Activated CD8-positive, alpha-beta memory T cell treated with anti-CD3 and anti-CD28 coated beads for 24 hours (primary cell): ENCODE data around the gene PECR.

ENCODE experiments used
- DNase-seq: peaks from one replicate; pipeline ENCODE4 v3.0.0-alpha.2; 2020

PECR gene

DNA sequence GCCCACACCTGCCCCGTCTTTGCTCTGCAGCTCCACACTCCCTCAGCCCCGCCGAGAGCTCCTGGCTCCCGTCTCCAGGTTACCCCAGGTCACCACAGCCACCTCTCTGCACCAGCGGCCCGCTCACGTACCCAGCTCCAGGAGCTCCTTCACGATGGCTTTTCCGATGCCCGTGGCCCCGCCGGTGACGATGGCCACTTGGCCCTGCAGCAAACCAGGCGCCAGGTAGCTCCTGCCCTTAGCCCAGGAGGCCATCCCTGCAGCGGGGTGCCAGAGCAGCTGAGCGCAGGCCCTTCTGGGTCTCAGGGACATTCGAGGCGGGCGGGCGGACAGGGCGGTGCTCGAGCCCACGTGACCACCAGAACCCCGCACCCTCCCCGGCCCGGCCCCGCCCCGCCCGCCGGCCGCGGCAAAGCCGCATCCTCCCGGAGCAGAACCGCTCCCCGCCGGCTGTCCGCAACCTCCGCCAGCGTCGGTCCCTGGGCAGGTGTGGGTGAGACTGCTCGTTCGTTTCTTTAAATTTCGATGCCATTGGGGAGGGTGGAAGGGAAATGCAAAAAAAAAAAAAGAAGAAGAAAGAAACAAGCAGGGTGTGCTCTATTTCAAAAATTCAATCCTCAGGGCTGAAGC is at the start of gene PECR, which contains the start of gene TMEM169:
Gene PECR (minus strand): TSS at position 323 of the 630 bp plus-strand sequence. CDS start 68 bp downstream, at position 255.
Gene TMEM169 (plus strand): TSS at position 433 of the 630 bp plus-strand sequence. CDS start 14,045 bp downstream, outside the sequence.
- peak; percentile 89 for DNase-seq

DNA sequence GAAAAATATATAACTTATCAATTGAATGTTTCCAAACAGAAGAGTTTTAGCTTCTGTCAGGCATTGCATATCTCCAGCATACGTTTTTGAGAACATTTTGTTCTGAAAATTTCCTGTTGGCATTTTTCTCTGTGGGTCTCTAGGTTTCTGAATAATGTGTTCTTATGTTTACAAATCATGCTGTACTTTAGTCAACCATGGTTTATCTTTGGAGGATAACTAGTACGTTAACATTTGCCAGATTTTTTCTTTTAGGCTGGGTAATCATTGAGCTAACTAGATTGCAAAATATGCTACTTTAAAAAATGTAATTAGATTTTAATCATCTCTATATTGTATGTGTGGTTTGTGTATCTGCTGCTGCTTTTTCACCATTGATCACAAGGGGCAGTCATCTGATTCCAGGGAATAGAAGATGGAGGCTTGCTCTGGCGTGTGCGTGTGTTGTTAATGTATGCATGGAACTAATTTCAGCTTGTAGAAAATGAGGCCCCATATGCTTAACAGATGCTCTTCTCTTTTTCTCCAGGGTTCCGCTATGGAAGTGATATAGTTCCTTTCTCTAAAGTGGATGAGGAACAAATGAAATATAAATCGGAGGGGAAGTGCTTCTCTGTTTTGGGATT is 48.9 kb upstream of the PECR start:
- no peak for DNase-seq

DNA sequence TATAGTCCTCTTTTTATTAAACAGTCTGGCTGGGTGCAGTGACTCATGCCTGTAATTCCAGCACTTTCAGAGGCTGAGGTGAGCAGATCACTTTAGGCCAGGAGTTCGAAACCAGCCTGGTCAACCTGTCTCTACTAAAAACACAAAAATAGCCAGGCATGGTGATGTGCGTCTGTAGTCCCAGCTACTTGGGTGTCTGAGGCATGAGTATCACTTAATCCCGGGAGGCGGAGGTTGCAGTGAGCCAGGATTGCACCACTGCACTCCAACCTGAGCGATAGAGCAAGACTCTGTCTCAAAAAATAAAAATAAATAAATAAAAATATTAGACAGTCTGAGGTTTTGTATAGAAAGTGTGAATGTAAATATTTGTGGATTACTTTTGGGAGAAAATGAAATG is 45.3 kb upstream of the PECR start:
- no peak for DNase-seq

DNA sequence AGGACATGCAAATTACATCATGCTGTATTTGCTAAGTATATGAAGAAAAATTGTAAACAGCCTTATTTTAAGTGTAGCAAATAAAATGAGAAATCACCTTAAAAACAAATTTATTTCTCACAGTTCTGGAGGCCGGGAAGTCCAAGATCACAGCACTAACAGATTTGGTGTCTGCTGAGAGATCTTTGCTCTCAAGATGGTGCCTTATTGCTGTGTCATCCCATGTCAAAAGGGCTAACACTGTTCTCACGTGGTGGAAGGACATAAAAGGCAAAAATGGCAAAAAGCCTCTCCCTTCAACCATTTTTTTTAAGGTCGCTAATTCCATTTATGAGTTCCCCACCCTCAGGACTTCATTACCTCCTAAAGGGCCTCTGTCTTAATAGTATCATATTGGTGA is 39.6 kb upstream of the PECR start:
- DNase-seq = no peak

DNA sequence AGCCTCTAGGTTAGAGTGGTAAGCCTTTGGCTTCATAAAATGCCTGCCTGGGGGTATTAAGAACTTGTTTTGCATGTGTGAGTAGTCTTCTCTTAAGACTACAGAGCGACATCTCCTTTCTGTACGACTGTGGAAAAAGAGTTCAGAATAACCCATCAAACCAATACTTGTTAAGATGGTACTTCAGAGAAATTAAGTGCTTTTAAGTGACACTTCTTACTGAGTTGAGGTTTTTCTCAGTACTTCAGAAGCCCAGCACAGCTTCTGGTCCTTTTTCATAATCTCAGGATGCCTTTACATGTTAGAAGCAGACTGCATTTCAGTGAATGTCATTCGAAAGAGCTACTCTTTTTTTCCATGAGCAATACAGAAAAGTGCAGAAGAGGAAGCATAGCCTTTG is 38.4 kb upstream of the PECR start:
- no peak for DNase-seq

DNA sequence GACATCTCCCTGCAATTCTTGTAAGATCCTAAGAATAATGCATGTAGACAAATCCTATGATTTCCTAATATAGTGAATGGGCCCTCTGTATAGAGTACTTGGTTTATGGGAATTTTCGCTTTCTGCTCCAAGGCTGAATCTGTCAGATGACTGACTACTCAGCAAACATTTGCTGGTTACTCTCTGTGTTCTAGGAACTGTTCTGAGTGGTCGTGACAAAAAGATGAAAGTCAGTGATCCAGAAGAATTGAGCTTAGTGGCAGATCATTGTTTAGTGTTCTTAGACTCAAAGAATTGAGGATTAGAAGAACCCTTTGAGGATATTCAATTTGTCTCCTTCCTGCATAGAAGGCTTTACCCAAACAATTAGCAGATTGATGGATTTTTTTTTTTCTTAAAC is 37.5 kb upstream of the PECR start:
- no peak for DNase-seq

DNA sequence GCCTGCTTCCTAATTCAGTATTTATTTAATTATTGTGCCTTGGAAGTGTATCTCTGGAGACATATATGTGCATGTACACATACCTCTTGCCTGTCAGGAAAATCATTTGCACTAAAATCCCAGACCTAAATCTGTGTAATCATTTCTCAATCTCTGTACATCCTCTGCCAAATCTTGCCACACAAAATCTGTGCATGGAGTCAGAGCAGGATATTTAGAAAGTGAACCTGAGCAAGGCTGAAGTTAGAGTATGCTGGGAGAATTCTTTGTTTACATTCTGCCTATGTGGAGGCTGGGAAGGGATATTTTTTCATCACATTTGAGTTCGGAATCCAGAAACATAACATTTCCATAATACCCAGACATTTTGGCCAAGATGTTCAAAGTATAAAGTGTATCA is 36.9 kb upstream of the PECR start:
- no peak for DNase-seq

DNA sequence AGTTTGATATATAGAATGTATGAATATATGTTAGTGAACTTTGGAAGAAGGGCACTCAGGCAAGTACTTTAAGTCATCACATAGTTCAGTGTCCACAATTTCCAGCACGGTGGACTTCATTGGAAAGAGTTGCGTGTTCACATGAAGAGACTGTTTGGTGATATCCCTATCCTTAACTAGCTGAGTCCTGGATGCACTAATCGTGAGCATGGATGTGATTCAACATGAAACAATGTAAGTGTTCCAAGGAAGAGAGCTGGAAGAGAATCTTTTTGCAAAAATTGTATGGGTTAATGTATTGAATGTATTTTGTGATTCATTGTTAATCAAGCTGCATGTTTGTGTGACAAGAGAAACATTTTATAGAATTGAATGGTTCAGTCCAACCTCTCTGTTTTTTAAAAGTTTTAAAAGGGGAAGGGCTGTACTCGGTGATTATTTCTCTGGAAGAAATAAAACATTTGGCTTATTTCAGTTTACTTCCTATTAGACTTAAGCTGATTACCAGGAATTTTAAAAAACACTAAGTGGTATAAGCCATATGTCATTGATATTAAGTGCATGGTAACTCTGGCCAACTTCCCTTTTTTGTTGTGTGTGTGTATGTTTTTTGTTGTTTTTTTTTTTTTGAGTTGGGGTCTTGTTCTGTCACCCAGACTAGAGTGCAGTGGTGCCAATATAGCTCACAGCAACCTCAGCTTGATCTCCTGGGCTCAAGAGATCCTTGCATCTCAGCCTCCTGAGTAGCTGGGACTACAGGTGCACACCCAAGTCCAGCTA is 36.1 kb upstream of the PECR start:
- DNase-seq = no peak

DNA sequence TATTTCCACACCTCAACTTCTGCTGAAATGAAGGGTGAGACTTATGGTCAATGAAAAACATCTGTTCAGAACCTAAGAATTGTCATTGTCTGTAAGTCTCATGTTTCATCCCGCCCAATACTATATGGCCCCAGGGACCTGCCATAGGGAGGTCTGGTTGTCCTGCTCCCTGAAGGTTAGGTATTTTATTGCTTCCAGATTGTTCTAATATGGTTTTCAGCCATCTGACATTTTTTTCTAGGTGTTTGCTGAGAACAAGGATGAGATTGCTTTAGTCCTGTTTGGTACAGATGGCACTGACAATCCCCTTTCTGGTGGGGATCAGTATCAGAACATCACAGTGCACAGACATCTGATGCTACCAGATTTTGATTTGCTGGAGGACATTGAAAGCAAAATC is 34.8 kb upstream of the PECR start:
- no peak for DNase-seq

DNA sequence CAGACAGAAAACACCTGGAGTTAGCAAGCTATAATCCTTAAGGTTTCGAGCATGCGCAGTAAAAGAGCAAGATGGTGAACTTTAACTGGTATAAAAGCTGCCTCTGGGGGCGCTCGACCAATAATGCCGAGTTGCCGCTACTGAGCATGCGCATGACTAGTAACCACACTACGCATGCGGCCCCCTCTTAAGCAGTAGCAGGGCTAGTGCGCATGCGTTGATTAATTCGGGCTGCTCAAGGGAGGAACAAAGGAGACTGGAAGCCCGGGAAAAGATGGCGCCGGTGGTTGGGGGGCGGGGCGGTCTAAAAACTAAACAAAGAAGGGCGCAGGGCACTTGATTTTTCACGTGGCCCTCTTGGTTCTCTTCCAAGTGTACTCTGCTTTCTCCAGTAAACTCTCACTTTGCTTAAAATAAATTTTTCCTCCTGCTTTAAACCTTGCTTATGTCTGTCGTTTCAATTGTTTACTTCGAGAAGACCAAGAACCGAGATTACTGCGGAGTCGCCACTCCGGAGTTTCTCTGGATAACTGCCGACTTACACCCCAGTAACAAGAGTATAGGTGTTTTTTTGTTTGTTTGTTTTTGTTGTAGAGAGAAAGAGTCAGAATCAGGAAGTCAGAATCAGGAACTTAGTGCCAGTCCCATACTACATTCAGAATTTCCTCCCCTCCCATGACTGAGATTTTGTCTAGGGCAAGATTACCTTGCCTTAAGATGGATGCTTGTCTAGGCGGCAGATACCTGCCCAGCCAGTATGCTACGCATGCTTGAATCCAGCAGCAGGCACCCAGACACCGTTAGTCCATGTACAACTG is 33.3 kb upstream of the PECR start:
- DNase-seq = peak; percentile 99

DNA sequence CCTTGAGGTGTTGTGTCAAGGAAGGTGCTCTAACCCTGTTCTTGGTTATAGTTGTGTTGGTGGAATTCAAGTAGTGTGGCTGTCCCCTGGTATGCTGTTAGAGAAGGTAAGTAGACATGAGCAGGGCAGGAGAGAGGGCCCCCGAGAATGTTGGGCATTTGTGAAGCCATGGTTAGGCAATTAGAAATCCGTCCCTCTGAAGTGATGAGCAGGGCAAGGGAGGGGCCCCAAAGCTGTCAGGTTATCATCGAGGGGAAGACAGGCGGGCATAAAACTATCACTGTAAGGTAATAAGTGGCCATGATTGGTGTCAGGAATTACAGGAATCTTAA is 32.7 kb upstream of the PECR start:
- no peak for DNase-seq

DNA sequence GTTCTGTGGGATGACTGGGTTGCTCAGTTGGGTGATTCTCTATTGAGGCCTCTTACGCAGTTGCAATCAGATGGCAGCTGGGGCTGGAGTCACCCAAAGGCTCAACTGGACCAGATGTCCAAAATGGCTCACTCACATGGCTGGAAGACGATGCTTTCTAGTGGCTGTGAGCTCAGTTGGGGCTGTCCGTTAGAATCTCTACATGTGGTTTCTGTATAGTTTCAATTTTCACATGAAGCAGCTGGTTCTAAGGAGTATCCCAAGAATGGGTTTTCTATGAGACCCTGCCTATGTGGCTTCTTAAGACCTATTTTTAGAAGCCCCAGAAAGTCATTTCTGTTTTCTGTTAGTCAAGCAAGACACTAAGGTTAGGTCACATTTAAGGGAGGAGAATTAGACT is 32.0 kb upstream of the PECR start:
- no peak for DNase-seq

DNA sequence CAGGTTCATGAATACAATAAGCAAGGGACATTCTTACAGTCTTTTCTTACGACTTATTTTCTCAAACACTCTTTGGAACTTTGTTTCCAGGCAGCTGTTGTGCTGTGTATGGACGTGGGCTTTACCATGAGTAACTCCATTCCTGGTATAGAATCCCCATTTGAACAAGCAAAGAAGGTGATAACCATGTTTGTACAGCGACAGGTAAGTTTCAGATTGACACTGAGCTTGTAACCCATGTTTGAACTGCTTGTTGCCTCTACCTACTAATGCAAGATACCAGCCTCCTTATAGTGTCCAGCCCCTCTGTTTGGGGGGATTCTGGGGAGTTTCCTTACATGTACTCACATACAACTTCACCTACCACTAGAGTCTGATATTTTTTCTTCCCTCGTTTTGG is 31.3 kb upstream of the PECR start:
- no peak for DNase-seq

DNA sequence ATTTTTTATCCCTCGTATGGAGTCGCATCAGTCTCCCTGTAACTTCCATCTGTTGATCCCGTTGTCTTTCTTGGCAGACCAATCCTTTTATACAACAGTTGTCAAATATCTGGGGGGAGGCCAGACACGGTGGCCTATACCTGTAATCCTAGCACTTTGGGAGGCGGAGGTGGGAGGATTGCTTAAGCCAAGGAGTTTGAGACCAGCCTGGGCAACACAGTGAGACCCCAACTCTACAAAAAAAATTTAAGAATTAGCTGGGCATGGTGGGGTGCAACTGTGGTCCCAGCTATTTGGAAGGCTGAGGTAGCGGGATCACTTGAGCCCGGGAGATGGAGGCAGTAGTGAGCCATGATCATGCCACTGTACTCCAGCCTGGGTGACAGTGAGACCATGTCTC is 29.5 kb upstream of the PECR start:
- no peak for DNase-seq

DNA sequence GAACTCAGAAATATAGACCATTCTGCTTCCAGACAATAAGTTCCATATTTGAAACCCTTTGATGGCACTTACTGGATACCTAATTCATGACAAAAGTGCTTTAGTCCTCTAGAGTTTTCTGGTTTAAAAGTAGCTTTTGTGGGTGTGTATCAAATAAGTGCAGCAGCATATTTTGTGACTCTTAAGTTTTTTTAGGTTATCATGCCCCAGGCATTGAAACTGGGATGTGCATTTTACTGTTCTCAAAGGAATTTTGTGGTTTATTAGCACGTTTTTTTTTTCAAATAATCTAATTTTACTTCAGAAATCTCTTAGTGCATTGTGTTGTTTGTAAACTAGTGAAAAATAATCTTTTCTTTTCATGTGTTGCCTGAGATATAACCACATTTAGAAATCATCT is 29.0 kb upstream of the PECR start:
- no peak for DNase-seq

DNA sequence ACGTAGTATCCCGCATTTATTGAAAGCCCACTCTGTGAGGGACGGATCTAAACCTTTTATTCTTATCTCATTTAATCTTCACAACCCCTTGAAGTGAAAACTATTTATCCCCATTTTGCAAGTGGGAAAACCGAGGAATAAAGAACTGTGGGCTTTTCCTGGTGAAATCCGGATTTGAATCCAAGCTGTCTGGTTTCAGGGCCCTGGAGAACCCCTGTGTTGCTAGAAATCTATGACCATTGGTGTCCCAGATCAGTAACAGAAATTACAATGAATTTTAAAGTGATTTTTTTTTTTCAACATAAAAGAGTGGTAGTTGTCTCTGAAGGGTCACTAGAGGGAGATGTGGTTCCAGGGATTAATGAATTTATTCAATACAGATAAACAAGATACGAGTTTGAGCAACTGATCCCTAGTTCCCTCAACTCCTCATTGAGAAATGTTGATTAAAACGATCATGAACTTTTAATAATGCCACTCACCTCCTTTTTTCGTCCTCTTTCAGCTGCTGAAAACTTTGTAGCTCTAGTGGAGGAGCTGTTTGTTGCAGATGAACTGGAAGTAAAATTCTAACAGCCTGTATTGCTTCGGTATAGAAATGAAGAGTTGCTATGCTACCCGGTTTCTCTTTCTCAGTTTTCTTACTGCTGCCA is 28.5 kb upstream of the PECR start:
- no peak for DNase-seq

DNA sequence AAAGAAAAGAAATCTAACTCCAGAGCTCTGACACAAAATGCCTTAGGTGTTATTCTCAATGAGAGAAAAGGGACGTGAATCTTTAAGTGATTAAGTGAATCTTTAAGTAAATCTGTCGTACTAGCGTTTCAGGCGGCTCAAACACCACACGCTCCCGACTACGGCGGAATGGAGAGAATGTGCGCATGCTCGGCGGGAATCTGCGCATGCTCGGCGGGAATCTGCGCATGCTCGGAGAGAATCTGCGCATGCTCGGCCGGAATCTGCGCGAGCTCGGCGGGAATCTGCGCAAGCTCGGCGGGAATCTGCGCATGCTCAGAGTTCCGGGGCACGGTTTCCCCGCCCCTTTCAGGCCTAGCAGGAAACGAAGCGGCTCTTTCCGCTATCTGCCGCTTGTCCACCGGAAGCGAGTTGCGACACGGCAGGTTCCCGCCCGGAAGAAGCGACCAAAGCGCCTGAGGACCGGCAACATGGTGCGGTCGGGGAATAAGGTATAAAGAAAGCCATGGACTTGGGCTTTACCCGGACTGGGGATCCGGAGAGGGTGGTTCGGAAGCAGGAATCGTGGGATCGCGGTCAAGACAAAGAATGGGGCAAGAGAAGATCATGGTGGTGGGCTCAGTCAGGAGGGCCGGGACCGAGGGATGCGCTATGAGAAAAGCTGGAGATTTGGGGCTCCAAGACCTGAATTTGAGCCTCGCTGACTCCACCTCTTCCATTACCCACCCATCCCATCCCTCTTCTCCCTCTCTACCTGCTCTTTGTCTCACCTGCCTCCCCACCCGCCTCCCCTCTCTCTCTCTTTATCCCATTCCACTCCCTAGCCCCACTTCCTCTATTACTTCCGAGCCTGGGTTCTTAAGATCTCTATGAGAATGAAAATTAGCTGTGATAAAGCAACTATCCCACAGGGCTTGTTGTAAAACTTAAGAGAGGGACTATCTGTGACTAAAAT is 27.6 kb upstream of the PECR start, which contains the start of gene XRCC5:
Gene XRCC5 (plus strand): TSS at position 382 of the 955 bp plus-strand sequence. CDS start 89 bp downstream, at position 471.
- DNase-seq = peak; percentile 98

DNA sequence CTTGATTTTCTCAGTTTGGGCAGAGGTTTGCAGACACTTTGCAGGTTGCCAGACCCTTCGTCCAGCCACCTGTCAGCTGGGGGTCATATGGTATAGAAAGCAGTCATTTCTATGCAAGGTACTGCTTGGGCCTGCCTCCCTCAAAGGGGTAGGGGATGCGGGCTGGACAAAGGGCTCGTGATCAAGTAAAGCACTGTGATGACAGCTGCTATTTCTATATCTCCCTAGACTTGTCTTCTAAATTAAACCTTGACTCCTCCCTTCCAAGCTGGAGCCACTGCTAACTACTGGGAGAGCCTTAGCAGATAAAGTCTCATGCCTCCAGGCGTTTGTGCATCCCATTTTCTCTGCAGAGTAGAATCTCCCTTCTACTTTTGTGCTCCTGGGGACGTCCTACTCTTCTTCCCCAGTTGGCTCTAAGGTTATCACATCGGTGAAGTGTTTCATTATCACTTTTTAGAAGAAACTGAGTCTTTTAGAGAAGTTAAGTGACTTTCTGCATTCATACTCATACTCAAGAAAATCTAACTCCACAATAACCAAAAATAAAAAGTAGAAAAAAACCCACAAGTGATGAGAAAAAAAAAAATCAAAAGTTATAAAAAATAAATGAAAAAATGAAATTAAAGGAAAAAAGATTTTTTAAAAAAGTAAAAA is 26.8 kb upstream of the PECR start:
- no peak for DNase-seq

DNA sequence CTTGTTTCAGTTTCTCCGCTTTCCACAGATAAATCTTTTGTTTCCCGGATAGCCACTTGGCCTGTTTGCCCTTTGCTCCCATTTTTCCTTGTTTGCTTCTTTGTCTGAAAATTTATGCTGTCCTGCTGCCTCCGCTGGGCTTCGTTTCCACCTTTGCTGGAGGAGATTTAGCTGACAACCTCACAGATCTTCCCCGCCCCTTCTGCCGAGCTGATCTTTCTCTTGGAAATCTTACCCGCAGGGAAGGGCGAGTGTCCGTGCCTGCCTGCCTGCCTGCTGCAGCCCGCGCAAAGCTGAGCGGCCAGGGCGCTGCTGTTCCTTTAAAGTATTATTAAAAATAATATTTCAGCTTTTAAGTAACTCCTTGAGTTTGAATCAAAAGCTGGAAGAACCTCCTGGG is 26.2 kb upstream of the PECR start:
- DNase-seq = no peak

DNA sequence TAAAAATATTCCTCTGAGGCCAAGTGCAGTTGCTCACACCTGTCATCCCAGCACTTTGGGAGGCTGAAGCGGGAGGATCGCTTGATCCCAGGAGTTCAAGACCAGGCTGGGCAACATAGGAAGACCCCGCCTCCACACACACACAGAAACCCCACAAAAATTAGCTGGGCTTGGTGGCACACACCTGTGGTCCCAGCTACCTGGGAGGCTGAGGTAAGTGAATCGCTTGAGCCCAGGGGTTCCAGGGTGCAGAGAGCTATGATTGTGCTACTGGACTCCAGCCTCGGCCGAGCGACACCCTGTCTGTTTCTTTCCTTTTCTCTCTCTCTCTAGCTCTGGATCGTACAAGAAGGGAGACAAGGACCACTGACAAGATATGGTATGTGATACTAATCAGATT is 25.7 kb upstream of the PECR start:
- DNase-seq = no peak

DNA sequence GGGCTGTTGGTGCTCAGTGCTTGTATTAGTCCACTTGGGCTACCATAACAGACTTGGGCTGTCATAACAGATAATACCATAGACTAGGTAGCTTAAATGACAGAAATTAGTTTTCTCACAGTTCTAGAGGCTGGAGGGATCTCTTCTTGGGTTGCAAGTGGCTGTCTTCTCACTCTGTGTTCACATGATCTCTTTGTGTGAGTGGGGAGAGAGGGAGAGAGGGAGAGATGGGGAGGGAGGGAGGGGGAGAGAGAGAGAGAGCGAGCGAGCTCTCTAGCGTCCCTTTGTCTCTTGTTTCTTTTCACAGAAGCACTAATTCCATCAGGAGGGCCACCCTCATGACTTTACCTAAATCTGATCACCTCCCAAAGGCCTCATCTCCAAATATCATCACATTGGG is 23.1 kb upstream of the PECR start:
- no peak for DNase-seq
